Endothelial cell of umbilical vein (primary cell): ENCODE results near the gene GRIN2D. TPM values are rescaled to one million over a fixed set of nuclear protein-coding genes. Genes with fewer than 3 reads are reported as not detected.

Source experiments
- BruUV-seq: library from RNA; stranded (reverse); fragments of 400-500 nt; replicated peaks from 2 replicates; lab custom pipeline; 2021; lab: Mats Ljungman, UMichigan
- CTCF ChIA-PET: fragments of 300-600, 350-600 bp; sonication (Branson Sonifier 250); formaldehyde crosslinking; loops from one replicate; lab custom pipeline; 2021; ENCODE audit warnings: antibody characterized with exemption, inconsistent platforms; lab: Charles Lee
- POLR2A ChIA-PET: fragments of 300-600, 350-600 bp; sonication (Branson Sonifier 250); formaldehyde crosslinking; loops from one replicate; lab custom pipeline; 2021; ENCODE audit warnings: antibody characterized with exemption, inconsistent platforms; lab: Charles Lee
- DNase-seq: peaks from one replicate; pipeline ENCODE4 v3.0.0-alpha.2; 2011; ENCODE audit warnings: low read depth, low spot score
- FAIRE-seq: peaks from 2 replicates; lab custom pipeline; 2011; peaks lifted over from hg19 to GRCh38; lab: Jason Lieb, UNC
- H2AFZ ChIP-seq: 2 replicates; pipeline ENCODE4 v1.6.0; 2012; ENCODE audit warnings: low read depth, low read length, control low read depth, inconsistent platforms
- H3K27ac ChIP-seq: 2 replicates; pipeline ENCODE4 v1.5.1; 2011; ENCODE audit warnings: low read depth, mild to moderate bottlenecking, control low read depth, low read length, moderate library complexity; ENCODE audit not compliant: insufficient read depth
- H3K27me3 ChIP-seq, 2 experiments: 2 replicates each; pipeline versions ENCODE4 v1.6.0 to v1.6.1; 2011; ENCODE audit warnings: low read length in 2 of 2, mixed read lengths in 1 of 2; ENCODE audit not compliant: control insufficient read depth in 2 of 2, insufficient read depth in 2 of 2
- H3K36me3 ChIP-seq, 2 experiments: 2 replicates in 1 of 2; 3 replicates in 1 of 2; pipeline ENCODE4 v1.5.1; 2011; ENCODE audit warnings: low read length in 2 of 2, mild to moderate bottlenecking in 1 of 2, moderate library complexity in 1 of 2; ENCODE audit not compliant: control insufficient read depth in 2 of 2, insufficient read depth in 2 of 2; ENCODE audit errors: extremely low read depth in 1 of 2
- H3K4me1 ChIP-seq: 3 replicates; pipeline ENCODE4 v1.5.1; 2011; ENCODE audit warnings: mild to moderate bottlenecking, low read length; ENCODE audit not compliant: control insufficient read depth, insufficient read depth; ENCODE audit errors: extremely low read depth
- H3K4me2 ChIP-seq: 2 replicates; pipeline ENCODE4 v1.6.1; 2011; ENCODE audit warnings: low read length, control low read depth, mixed read lengths; ENCODE audit not compliant: insufficient read depth
- H3K4me3 ChIP-seq, 3 experiments: fragments of 200-600 bp in 1 of 3; sonication (generic), shearing (Covaris generic) in 1 of 3; replicated peaks in 1 of 3; 2 replicates each; pipeline ENCODE4 v1.5.1; 2011 to 2016; ENCODE audit warnings: control low read depth in 3 of 3, low read length in 3 of 3, mild to moderate bottlenecking in 2 of 3, inconsistent platforms in 1 of 3, low read depth in 1 of 3, moderate library complexity in 1 of 3; ENCODE audit not compliant: insufficient read depth in 1 of 3
- H3K79me2 ChIP-seq: 2 replicates; pipeline ENCODE4 v1.6.0; 2012; ENCODE audit warnings: low read length, inconsistent platforms; ENCODE audit not compliant: control insufficient read depth, insufficient read depth
- H3K9ac ChIP-seq: replicated peaks from 2 replicates; pipeline ENCODE3; 2011; ENCODE audit warnings: low read length, control low read depth; ENCODE audit not compliant: insufficient read depth; ENCODE audit errors: extremely low read depth
- H3K9me1 ChIP-seq: replicated peaks from 3 replicates; pipeline ENCODE4 v1.6.0; 2011; ENCODE audit warnings: mild to moderate bottlenecking, low read length; ENCODE audit not compliant: control insufficient read depth, insufficient read depth; ENCODE audit errors: extremely low read depth
- H3K9me3 ChIP-seq: replicated peaks from 2 replicates; pipeline ENCODE4 v1.5.1; 2012; ENCODE audit warnings: low read length, inconsistent platforms; ENCODE audit not compliant: control insufficient read depth, insufficient read depth
- H4K20me1 ChIP-seq: replicated peaks from 2 replicates; pipeline ENCODE3; 2011; ENCODE audit warnings: mild to moderate bottlenecking, low read length; ENCODE audit not compliant: control insufficient read depth, insufficient read depth; ENCODE audit errors: extremely low read depth
- CTCF ChIP-seq, 2 donors: IDR thresholded peaks; 1 replicate in 1 of 2; 2 replicates in 1 of 2; pipeline ENCODE4 v1.5.1; 2011; ENCODE audit warnings: low read length in 2 of 2, mild to moderate bottlenecking in 2 of 2, moderate library complexity in 2 of 2, control low read depth in 1 of 2, inconsistent platforms in 1 of 2, low read depth in 1 of 2; ENCODE audit not compliant: insufficient read depth in 1 of 2; ENCODE audit errors: extremely low read depth in 1 of 2
- EZH2 ChIP-seq: IDR thresholded peaks from 2 replicates; pipeline ENCODE4 v1.6.1; 2012; ENCODE audit warnings: borderline replicate concordance, low read depth, mild to moderate bottlenecking, moderate library complexity, low read length, inconsistent platforms; ENCODE audit not compliant: severe bottlenecking
- FOS ChIP-seq: IDR thresholded peaks from 2 replicates; pipeline ENCODE4 v1.6.1; 2011; ENCODE audit warnings: mild to moderate bottlenecking, low read length, moderate library complexity, borderline replicate concordance; ENCODE audit not compliant: insufficient read depth
- JUN ChIP-seq: IDR thresholded peaks from 2 replicates; pipeline ENCODE4 v1.6.1; 2011; ENCODE audit warnings: borderline replicate concordance, low read depth; ENCODE audit not compliant: insufficient read length, insufficient read depth
- MYC ChIP-seq: IDR thresholded peaks from one replicate; pipeline ENCODE4 v1.6.1; 2011; ENCODE audit warnings: mild to moderate bottlenecking, low read depth, low read length
- POLR2AphosphoS5 ChIP-seq: IDR thresholded peaks from 2 replicates; pipeline ENCODE4 v1.6.1; 2012; ENCODE audit warnings: low read depth, mild to moderate bottlenecking, control low read depth, low read length, moderate library complexity; ENCODE audit not compliant: insufficient read depth
- dilution Hi-C: fragments of 300-500 bp; cut with MboI; formaldehyde crosslinking; loops from one replicate; pipeline ENCODE4 v1.15.0; 2019; ENCODE audit warnings: low sequenced_read_pairs; ENCODE audit not compliant: extremely low pct_ligation_motif_present
- intact Hi-C: fragments of 100-400 bp; cut with micrococcal nuclease; formaldehyde crosslinking; loops from one replicate; pipeline ENCODE4 v1.10.0; 2022
- polyA plus RNA-seq, 4 experiments: library from polyadenylated mRNA; depleted of rRNA in 3 of 4; stranded (reverse) in 3 of 4; unstranded in 1 of 4; fragments of >200 nt; gene quantifications; 2 replicates each; pipeline versions ENCODE4 v1.2.1 to v1.2.3, GENCODE V29; 2011 to 2012; ENCODE audit warnings: missing spikeins in 1 of 4
- total RNA-seq: library from RNA; stranded (reverse); gene quantifications from 2 replicates; pipeline ENCODE4 v1.2.3, GENCODE V29; 2021
- TF ChIP-seq, protein P1 (sequence below): IDR thresholded peaks from 2 replicates; pipeline ENCODE4 v1.6.1; 2011; ENCODE audit not compliant: insufficient read depth, insufficient read length

Gene GRIN2D
- total and polyA plus RNA-seq, 2 donors (not counting 3 experiments of a cell fraction or from before 2014, with no cell fraction given) = 0.59 to 2.1 TPM

GRCh38 chr19:48405850-48406249 lies 12.4 kb downstream of the GRIN2D start:
- Histone ChIP-seq H3K79me2 (no peaks in the 10 kb centered on the region), H3K9me3 (no peaks in the 10 kb centered on the region), H3K4me3 (no peak overlapping the region), H3K36me3 (no peaks in the 10 kb centered on the region), H3K9me1 (no peaks in the 10 kb centered on the region), H2AFZ (no peak overlapping the region), H3K4me1 (no peaks in the 10 kb centered on the region), H4K20me1 (no peaks in the 10 kb centered on the region), H3K4me2 (no peak overlapping the region), H3K27me3 (no peaks in the 10 kb centered on the region), H3K27ac (no peak overlapping the region), H3K9ac (no peak overlapping the region)
- POLR2A ChIA-PET = no interaction called here
- no TSS peak for BruUV-seq
- dilution Hi-C loops = no loop called here
- FAIRE-seq = no peak
- TF ChIP-seq POLR2AphosphoS5 = no peak
- no peak for TF ChIP-seq JUN
- TF ChIP-seq CTCF (IDR thresholded peaks at IDR 0.05; ENCODE audit: extremely low read depth in 1 of 2, insufficient read depth in 1 of 2, low read depth in 1 of 2, low read length in 2 of 2) = no peak
- no peak for TF ChIP-seq FOS
- TF ChIP-seq, protein P1, sequence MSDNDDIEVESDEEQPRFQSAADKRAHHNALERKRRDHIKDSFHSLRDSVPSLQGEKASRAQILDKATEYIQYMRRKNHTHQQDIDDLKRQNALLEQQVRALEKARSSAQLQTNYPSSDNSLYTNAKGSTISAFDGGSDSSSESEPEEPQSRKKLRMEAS = no peak
- TF ChIP-seq MYC = no peak
- no peak for TF ChIP-seq EZH2
- CTCF ChIA-PET = no interaction called here
- DNase-seq = no peak
- intact Hi-C loops = no loop called here
